Right lobe of liver (tissue), 4 donors: ENCODE results near the gene KCNC1.

Experiments used
- CTCF ChIP-seq, 4 donors: fragments of 200-600 bp in 3 of 4; fragments of 450-650 bp in 1 of 4; IDR thresholded peaks; one replicate each; pipeline versions ENCODE4 v1.5.1 to v1.8.0; 2016 to 2022; ENCODE audit warnings: antibody characterized with exemption in 4 of 4, mild to moderate bottlenecking in 2 of 4
- POLR2A ChIP-seq: fragments of 450-650 bp; IDR thresholded peaks from one replicate; pipeline ENCODE4 v1.6.1; 2017; ENCODE audit warnings: antibody characterized with exemption, mild to moderate bottlenecking
- donor health status: DM: no; HTN: no; CAD: no.
- donor health status: DM: no; HTN: no; CAD: no.
- donor health status: DM: no; HTN: yes; CAD: no.

- TF ChIP-seq CTCF (IDR thresholded peaks at IDR 0.05) = no peak
- TF ChIP-seq POLR2A = no peak
Measured at GRCh38 chr11:17792161-17792560, 57.6 kb downstream of the KCNC1 start.
